HCT116 (cell line): ENCODE results near the gene ESRRA. TPM values are rescaled to one million over a fixed set of nuclear protein-coding genes. Genes with fewer than 3 reads are reported as not detected.

ENCODE experiments used
- ATAC-seq: fragments of 200-7000 bp; cut with Tn5 transposase; 2 replicates; pipeline ENCODE4 v1.9.1; 2020; ENCODE audit warnings: mild to moderate bottlenecking, moderate library complexity
- BruUV-seq: library from RNA; stranded (reverse); fragments of 400-500 nt; replicated peaks from 2 replicates; lab custom pipeline; 2021; lab: Mats Ljungman, UMichigan
- CTCF ChIA-PET: fragments of 300-600 bp; sonication (Branson Sonifier 250); formaldehyde crosslinking; loops from one replicate; lab custom pipeline; 2021; ENCODE audit warnings: antibody characterized with exemption; lab: Charles Lee
- POLR2A ChIA-PET: fragments of 300-600, 350-600 bp; sonication (Branson Sonifier 250); formaldehyde crosslinking; loops from one replicate; lab custom pipeline; 2021; ENCODE audit warnings: antibody characterized with exemption; lab: Charles Lee
- RAD21 ChIA-PET, 2 experiments: fragments of 300-600 bp; sonication (Branson Sonifier 250); formaldehyde crosslinking; loops; one replicate each; lab custom pipeline; 2023; ENCODE audit warnings: low total read pairs in 2 of 2; ENCODE audit not compliant: uncharacterized antibody in 2 of 2, unreplicated experiment in 2 of 2, low non-redundant PET in 1 of 2; lab: Charles Lee
- DNase-seq: peaks from one replicate; pipeline ENCODE4 v3.0.0-alpha.2; 2010; ENCODE audit warnings: low read depth, low spot score
- H2AFZ ChIP-seq: fragments of 200-600 bp; shearing (Covaris generic), sonication (generic); 2 replicates; pipeline ENCODE4 v1.6.1; 2017; ENCODE audit warnings: low read depth, mixed run types, mixed read lengths, antibody characterized with exemption, low read length; ENCODE audit not compliant: poor library complexity, severe bottlenecking
- H3K27ac ChIP-seq: 2 replicates; pipeline ENCODE4 v1.5.1; 2012; ENCODE audit warnings: low read depth, low read length
- H3K27me3 ChIP-seq: fragments of 200-600 bp; sonication (generic); 2 replicates; pipeline ENCODE4 v1.6.1; 2016; ENCODE audit warnings: mixed run types, low read length, mixed read lengths; ENCODE audit not compliant: insufficient read depth
- H3K36me3 ChIP-seq, 2 experiments: fragments of 200-500 bp in 1 of 2; fragments of 200-600 bp in 1 of 2; sonication (Bioruptor generic) in 1 of 2; sonication (generic) in 1 of 2; 2 replicates each; pipeline versions ENCODE4 v1.5.1 to v1.6.1; 2014 to 2016; ENCODE audit warnings: low read length in 2 of 2, inconsistent platforms in 1 of 2, mixed read lengths in 1 of 2, mixed run types in 1 of 2; ENCODE audit not compliant: insufficient read depth in 2 of 2, control insufficient read depth in 1 of 2
- H3K4me1 ChIP-seq, 2 experiments: fragments of 200-600 bp in 1 of 2; sonication (generic) in 1 of 2; 2 replicates each; pipeline versions ENCODE4 v1.5.1 to v1.6.1; 2012 to 2017; ENCODE audit warnings: low read length in 2 of 2, inconsistent platforms in 1 of 2, mild to moderate bottlenecking in 1 of 2, mixed read lengths in 1 of 2, mixed run types in 1 of 2, moderate library complexity in 1 of 2; ENCODE audit not compliant: insufficient read depth in 2 of 2, control insufficient read depth in 1 of 2
- H3K4me2 ChIP-seq: fragments of 200-600 bp; sonication (generic); 2 replicates; pipeline ENCODE4 v1.6.1; 2017; ENCODE audit warnings: mixed run types, low read length, mixed read lengths
- H3K4me3 ChIP-seq, 2 experiments: fragments of 200-600 bp in 1 of 2; sonication (generic) in 1 of 2; replicated peaks in 1 of 2; 2 replicates each; pipeline ENCODE4 v1.5.1; 2011 to 2016; ENCODE audit warnings: low read length in 2 of 2, control low read depth in 1 of 2, low read depth in 1 of 2, mild to moderate bottlenecking in 1 of 2, mixed read lengths in 1 of 2, mixed run types in 1 of 2
- H3K79me2 ChIP-seq: fragments of 200-600 bp; sonication (generic); 2 replicates; pipeline ENCODE4 v1.6.1; 2017; ENCODE audit warnings: mild to moderate bottlenecking, mixed run types, low read length, moderate library complexity, mixed read lengths; ENCODE audit not compliant: insufficient read depth
- H3K9ac ChIP-seq: fragments of 200-600 bp; sonication (generic); 2 replicates; pipeline ENCODE4 v1.6.1; 2016; ENCODE audit warnings: low read length, mixed read lengths
- H3K9me2 ChIP-seq: fragments of 200-600 bp; sonication (generic), shearing (Covaris generic); 2 replicates; pipeline ENCODE4 v1.6.1; 2017; ENCODE audit warnings: mixed run types, mild to moderate bottlenecking, moderate library complexity; ENCODE audit not compliant: insufficient read depth
- H3K9me3 ChIP-seq, 2 experiments: fragments of 200-500 bp in 1 of 2; fragments of 200-600 bp in 1 of 2; sonication (Bioruptor generic) in 1 of 2; sonication (generic) in 1 of 2; 2 replicates each; pipeline ENCODE4 v1.6.1; 2014 to 2017; ENCODE audit warnings: low read length in 2 of 2, mixed read lengths in 2 of 2, inconsistent platforms in 1 of 2, low read depth in 1 of 2, mild to moderate bottlenecking in 1 of 2, mixed run types in 1 of 2, moderate library complexity in 1 of 2; ENCODE audit not compliant: control insufficient read depth in 1 of 2, insufficient read depth in 1 of 2
- H4K20me1 ChIP-seq: fragments of 200-600 bp; sonication (generic), shearing (Covaris generic); 2 replicates; pipeline ENCODE4 v1.6.1; 2017; ENCODE audit warnings: mixed run types, mild to moderate bottlenecking, moderate library complexity; ENCODE audit not compliant: insufficient read depth
- CBX3 ChIP-seq: IDR thresholded peaks from 2 replicates; pipeline ENCODE4 v1.6.1; 2012; ENCODE audit warnings: low read depth
- CEBPB ChIP-seq: IDR thresholded peaks from 2 replicates; pipeline ENCODE4 v1.6.1; 2012; ENCODE audit warnings: low read depth
- EGR1 ChIP-seq: IDR thresholded peaks from 2 replicates; pipeline ENCODE4 v1.6.1; 2012; ENCODE audit warnings: low read depth
- ELF1 ChIP-seq: IDR thresholded peaks from 2 replicates; pipeline ENCODE4 v1.6.1; 2012; ENCODE audit warnings: low read depth, borderline replicate concordance
- EZH2 ChIP-seq: fragments of 200-600 bp; sonication (generic); IDR thresholded peaks from 2 replicates; pipeline ENCODE4 v1.6.1; 2017; ENCODE audit warnings: antibody characterized with exemption, mixed run types
- FOSL1 ChIP-seq: IDR thresholded peaks from 2 replicates; pipeline ENCODE4 v1.6.1; 2012; ENCODE audit warnings: low read depth
- JUND ChIP-seq: IDR thresholded peaks from 2 replicates; pipeline ENCODE4 v1.6.1; 2012
- POLR2A ChIP-seq: IDR thresholded peaks from 2 replicates; pipeline ENCODE4 v1.7.0; 2011; ENCODE audit warnings: borderline replicate concordance; ENCODE audit not compliant: insufficient read depth, insufficient read length; ENCODE audit errors: extremely low read depth
- POLR2AphosphoS5 ChIP-seq: IDR thresholded peaks from 2 replicates; pipeline ENCODE4 v1.6.1; 2011; ENCODE audit warnings: mild to moderate bottlenecking, low read depth, low read length, moderate library complexity
- SP1 ChIP-seq: IDR thresholded peaks from 2 replicates; pipeline ENCODE4 v1.6.1; 2012; ENCODE audit warnings: low read depth
- SRF ChIP-seq: IDR thresholded peaks from 2 replicates; pipeline ENCODE4 v1.6.1; 2012; ENCODE audit warnings: low read depth
- TCF7L2 ChIP-seq: IDR thresholded peaks from 2 replicates; pipeline ENCODE4 v1.7.0; 2011; ENCODE audit warnings: borderline replicate concordance, inconsistent platforms; ENCODE audit not compliant: insufficient read depth, insufficient read length; ENCODE audit errors: extremely low read depth
- YY1 ChIP-seq: IDR thresholded peaks from 2 replicates; pipeline ENCODE4 v1.6.1; 2011; ENCODE audit warnings: low read length, low read depth, moderate library complexity, mild to moderate bottlenecking; ENCODE audit not compliant: insufficient replicate concordance; ENCODE audit errors: extremely low read depth
- ZFX ChIP-seq: fragments of 450-650 bp; IDR thresholded peaks from 2 replicates; pipeline ENCODE4 v1.6.1; 2017
- ZNF274 ChIP-seq: fragments of 200-500 bp; sonication (Bioruptor generic); IDR thresholded peaks from 2 replicates; pipeline ENCODE4 v1.6.1; 2014; ENCODE audit warnings: mild to moderate bottlenecking, low read depth, low read length, inconsistent platforms
- intact Hi-C: fragments of 100-400 bp; cut with micrococcal nuclease; formaldehyde crosslinking; loops from 2 replicates; pipeline ENCODE4 v1.10.0; 2022
- total RNA-seq: library from RNA; stranded (reverse); gene quantifications from one replicate; pipeline ENCODE4 v1.2.1, GENCODE V29; 2021; ENCODE audit not compliant: unreplicated experiment
- TF ChIP-seq, protein P1 (sequence below), 3 experiments: fragments of 200-600 bp in 1 of 3; sonication (generic) in 1 of 3; IDR thresholded peaks in 2 of 3; conservative IDR thresholded peaks in 1 of 3; 2 replicates each; pipeline ENCODE4 v1.5.1; 2012 to 2017; ENCODE audit warnings: low read depth in 2 of 3, low read length in 2 of 3, antibody characterized with exemption in 1 of 3, borderline replicate concordance in 1 of 3, control low read depth in 1 of 3, mild to moderate bottlenecking in 1 of 3, mixed read lengths in 1 of 3, mixed run types in 1 of 3, moderate library complexity in 1 of 3; ENCODE audit not compliant: insufficient read depth in 1 of 3
- TF ChIP-seq, protein P2 (sequence below): IDR thresholded peaks from 2 replicates; pipeline ENCODE4 v1.6.1; 2011; ENCODE audit warnings: mild to moderate bottlenecking, low read length, moderate library complexity; ENCODE audit not compliant: insufficient replicate concordance; ENCODE audit errors: extremely low read depth
- TF ChIP-seq, protein P3 (sequence below): IDR thresholded peaks from 2 replicates; pipeline ENCODE4 v1.6.1; 2012
- TF ChIP-seq, protein P4 (sequence below): IDR thresholded peaks from 2 replicates; pipeline ENCODE4 v1.6.1; 2012

The ESRRA gene
- total RNA-seq, 1 experiment from 2014 or later = 62.7 TPM

DNA sequence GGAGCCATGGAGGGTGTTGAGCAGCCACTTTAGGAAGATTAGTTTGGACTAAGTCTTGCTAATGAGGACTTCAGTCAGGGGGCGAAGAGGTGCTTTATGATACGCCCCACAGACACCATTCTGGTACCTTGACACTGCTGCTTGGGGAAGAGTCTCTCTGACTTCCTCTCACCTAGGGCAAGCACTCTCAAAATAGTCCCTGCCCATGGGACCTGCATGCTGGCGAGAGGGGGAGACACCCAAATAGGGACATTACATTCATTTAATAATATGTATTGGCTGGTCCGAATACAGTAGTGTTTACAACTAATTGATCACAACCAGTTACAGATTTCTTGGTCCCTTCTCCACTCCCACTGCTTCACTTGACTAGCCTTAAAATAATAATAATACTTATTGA lies 9.6 kb upstream of the ESRRA start:
- Histone ChIP-seq H4K20me1 (no peaks in the 10 kb centered on the region), H3K79me2 (no peaks in the 10 kb centered on the region), H3K9ac (no peak overlapping the region), H3K4me1 (peaks cover 0 to 13% of the 10 kb centered on the region in 2 experiments; a peak in 2 of 4 replicates), H3K9me2 (no peaks in the 10 kb centered on the region), H3K27me3 (no peaks in the 10 kb centered on the region), H3K4me2 (no peak overlapping the region), H3K4me3 (no peak overlapping the region), H2AFZ (no peak overlapping the region), H3K27ac (no peak overlapping the region), H3K9me3 (no peaks in the 10 kb centered on the region), H3K36me3 (no peaks in the 10 kb centered on the region)
- ATAC-seq (no peak), DNase-seq (no peak)
- RAD21 ChIA-PET = no interaction called here
- POLR2A ChIA-PET = no interaction called here
- CTCF ChIA-PET = interaction anchor here (0.7 to 1.1 kb wide), 2 partner anchors 9 to 11 kb away, joined by 3 read pairs; no protein-coding TSS in a partner anchor
- intact Hi-C loops = no loop called here
- no TSS peak for BruUV-seq
- TF ChIP-seq EZH2 (no peak), JUND (no peak), SP1 (no peak), POLR2AphosphoS5 (no peak), SRF (no peak), TCF7L2 (no peak), ELF1 (no peak), YY1 (no peak), FOSL1 (no peak), EGR1 (no peak), CEBPB (no peak), ZFX (no peak), CBX3 (no peak), ZNF274 (no peak), POLR2A (no peak)
- TF ChIP-seq, protein P1, sequence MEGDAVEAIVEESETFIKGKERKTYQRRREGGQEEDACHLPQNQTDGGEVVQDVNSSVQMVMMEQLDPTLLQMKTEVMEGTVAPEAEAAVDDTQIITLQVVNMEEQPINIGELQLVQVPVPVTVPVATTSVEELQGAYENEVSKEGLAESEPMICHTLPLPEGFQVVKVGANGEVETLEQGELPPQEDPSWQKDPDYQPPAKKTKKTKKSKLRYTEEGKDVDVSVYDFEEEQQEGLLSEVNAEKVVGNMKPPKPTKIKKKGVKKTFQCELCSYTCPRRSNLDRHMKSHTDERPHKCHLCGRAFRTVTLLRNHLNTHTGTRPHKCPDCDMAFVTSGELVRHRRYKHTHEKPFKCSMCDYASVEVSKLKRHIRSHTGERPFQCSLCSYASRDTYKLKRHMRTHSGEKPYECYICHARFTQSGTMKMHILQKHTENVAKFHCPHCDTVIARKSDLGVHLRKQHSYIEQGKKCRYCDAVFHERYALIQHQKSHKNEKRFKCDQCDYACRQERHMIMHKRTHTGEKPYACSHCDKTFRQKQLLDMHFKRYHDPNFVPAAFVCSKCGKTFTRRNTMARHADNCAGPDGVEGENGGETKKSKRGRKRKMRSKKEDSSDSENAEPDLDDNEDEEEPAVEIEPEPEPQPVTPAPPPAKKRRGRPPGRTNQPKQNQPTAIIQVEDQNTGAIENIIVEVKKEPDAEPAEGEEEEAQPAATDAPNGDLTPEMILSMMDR (IDR thresholded peaks at IDR 0.05 in 2 of 3, conservative IDR thresholded peaks at IDR 0.05 in 1 of 3; ENCODE audit: borderline replicate concordance in 1 of 3, insufficient read depth in 1 of 3, low read depth in 2 of 3, low read length in 2 of 3) = no peak
- TF ChIP-seq, protein P2, sequence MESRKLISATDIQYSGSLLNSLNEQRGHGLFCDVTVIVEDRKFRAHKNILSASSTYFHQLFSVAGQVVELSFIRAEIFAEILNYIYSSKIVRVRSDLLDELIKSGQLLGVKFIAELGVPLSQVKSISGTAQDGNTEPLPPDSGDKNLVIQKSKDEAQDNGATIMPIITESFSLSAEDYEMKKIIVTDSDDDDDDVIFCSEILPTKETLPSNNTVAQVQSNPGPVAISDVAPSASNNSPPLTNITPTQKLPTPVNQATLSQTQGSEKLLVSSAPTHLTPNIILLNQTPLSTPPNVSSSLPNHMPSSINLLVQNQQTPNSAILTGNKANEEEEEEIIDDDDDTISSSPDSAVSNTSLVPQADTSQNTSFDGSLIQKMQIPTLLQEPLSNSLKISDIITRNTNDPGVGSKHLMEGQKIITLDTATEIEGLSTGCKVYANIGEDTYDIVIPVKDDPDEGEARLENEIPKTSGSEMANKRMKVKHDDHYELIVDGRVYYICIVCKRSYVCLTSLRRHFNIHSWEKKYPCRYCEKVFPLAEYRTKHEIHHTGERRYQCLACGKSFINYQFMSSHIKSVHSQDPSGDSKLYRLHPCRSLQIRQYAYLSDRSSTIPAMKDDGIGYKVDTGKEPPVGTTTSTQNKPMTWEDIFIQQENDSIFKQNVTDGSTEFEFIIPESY = no peak
- TF ChIP-seq, protein P3, sequence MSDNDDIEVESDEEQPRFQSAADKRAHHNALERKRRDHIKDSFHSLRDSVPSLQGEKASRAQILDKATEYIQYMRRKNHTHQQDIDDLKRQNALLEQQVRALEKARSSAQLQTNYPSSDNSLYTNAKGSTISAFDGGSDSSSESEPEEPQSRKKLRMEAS = no peak
- TF ChIP-seq, protein P4, sequence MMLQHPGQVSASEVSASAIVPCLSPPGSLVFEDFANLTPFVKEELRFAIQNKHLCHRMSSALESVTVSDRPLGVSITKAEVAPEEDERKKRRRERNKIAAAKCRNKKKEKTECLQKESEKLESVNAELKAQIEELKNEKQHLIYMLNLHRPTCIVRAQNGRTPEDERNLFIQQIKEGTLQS = no peak
